C4-2B (cell line): ENCODE results near the gene ADORA2A.

Experiments used
- H3K27ac ChIP-seq: fragments of 450-650 bp; 2 replicates; pipeline ENCODE4 v1.5.1; 2017
- ZFX ChIP-seq: fragments of 450-650 bp; IDR thresholded peaks from 2 replicates; pipeline ENCODE4 v1.6.1; 2017
- TF ChIP-seq, protein P1 (sequence below): fragments of 450-650 bp; conservative IDR thresholded peaks from 2 replicates; pipeline ENCODE4 v1.5.1; 2017; ENCODE audit warnings: mild to moderate bottlenecking

Gene ADORA2A

DNA sequence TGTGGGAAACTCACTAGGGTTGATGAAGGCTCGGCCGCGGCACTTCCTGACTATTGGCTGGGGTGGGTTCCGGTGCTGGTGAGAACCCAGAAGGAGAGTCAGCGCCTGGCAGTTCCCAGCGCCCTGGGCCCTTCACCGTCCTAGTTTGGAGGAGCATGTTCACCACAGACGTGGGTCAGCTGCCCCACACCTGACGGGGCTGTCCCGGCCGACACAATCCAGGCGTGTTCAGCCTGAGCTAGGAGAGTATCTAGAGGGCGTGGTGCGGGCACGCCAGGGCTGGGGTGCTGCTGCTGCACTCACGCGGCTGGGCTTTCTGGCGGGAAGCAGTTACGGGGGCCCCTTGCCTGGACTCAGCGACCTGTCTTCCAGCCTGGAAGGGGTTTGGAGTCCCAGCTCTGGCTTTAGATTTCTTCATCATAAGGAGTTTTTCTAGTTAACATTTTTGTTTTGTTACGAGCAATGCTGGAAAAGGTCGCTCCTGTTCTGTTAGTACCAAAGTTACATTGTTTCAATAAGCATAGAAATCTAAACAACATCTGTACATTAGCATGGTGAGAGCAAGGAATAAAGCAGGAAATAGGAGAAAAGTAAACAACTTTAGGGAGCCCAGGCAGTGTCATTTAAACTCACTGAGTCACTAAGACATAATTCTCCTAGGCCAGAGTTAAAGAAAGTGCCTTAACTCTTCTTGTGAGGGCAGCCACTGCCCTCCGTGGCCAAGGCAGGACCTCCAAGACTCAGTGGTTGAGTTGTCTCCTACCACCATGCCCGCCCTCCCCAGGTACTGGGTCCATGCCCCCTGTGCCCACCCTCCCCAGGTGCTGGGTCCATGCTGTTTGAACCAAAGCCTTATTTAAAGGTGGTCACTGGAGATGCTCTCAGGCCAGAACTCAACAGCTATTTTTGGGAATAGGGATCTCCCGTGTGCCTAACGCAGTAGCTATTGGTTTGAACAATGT lies 12.1 kb upstream of the ADORA2A start:
- TF ChIP-seq ZFX, result no peak
- TF ChIP-seq, protein P1, sequence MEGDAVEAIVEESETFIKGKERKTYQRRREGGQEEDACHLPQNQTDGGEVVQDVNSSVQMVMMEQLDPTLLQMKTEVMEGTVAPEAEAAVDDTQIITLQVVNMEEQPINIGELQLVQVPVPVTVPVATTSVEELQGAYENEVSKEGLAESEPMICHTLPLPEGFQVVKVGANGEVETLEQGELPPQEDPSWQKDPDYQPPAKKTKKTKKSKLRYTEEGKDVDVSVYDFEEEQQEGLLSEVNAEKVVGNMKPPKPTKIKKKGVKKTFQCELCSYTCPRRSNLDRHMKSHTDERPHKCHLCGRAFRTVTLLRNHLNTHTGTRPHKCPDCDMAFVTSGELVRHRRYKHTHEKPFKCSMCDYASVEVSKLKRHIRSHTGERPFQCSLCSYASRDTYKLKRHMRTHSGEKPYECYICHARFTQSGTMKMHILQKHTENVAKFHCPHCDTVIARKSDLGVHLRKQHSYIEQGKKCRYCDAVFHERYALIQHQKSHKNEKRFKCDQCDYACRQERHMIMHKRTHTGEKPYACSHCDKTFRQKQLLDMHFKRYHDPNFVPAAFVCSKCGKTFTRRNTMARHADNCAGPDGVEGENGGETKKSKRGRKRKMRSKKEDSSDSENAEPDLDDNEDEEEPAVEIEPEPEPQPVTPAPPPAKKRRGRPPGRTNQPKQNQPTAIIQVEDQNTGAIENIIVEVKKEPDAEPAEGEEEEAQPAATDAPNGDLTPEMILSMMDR, result no peak
- H3K27ac ChIP-seq, result no peak overlapping the region

DNA sequence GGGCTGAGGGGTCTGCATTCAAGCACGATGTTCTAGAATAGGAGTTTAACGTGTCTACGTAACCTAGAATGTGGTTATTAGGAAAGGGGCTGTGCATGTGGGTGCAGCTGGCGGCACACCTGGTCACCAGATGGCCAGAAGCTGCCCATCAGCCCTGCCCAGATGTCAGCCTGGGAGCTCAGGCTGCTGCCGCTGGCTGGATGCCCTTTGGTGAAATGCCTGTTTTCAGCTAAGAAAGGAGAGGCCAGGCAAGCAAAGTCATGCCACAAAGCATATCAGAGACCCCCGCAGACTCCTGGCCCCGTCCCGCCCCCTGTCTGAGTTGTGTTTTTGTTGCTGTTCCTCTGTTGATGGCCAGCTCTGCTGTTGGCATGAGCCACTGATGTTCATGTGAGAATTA lies 11.3 kb upstream of the ADORA2A start:
- TF ChIP-seq ZFX, result no peak
- TF ChIP-seq, protein P1, result no peak
- no peak overlapping the region for H3K27ac ChIP-seq

DNA sequence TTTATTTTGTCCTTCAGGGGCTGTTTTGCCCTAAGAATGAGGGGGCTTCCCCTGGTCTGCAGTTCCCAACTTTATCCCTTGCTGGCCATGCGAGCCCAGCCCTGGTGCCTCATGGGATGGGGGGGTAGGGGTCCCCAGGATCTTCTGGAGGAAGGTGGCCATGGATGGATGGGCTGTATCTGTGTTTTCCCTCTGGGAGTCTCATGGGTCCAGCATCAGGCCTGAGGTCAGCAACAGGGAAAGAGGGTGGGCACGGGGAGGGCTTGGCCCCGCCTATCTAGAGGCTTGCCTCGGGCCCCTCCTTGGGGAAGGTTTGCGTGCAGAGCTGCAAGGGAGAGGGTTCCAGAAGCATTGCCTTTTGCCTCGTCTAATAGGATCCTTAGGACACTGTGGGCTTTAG lies 10.8 kb upstream of the ADORA2A start:
- TF ChIP-seq, protein P1, result no peak
- no peak for TF ChIP-seq ZFX
- H3K27ac ChIP-seq, result no peak overlapping the region

DNA sequence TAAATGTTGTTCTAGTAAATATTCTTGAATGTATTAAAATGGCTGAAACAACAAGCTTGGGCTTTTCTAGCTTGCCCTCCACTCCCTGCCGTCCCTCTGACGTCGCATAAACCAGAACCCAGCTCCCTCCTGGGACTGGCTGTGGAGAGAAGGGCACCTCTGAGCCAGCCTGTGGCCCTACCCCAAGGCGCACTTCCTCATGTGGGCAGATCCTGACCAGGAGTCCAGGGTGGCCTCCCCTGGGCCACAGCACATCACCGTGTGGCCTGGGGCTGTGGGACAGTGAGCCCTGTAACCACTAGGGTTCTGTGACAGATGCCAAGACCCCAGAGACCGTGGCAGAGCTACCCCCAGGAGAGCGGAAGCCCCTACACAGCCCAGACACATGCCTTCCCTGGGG lies 10.2 kb upstream of the ADORA2A start:
- H3K27ac ChIP-seq, result no peak overlapping the region

DNA sequence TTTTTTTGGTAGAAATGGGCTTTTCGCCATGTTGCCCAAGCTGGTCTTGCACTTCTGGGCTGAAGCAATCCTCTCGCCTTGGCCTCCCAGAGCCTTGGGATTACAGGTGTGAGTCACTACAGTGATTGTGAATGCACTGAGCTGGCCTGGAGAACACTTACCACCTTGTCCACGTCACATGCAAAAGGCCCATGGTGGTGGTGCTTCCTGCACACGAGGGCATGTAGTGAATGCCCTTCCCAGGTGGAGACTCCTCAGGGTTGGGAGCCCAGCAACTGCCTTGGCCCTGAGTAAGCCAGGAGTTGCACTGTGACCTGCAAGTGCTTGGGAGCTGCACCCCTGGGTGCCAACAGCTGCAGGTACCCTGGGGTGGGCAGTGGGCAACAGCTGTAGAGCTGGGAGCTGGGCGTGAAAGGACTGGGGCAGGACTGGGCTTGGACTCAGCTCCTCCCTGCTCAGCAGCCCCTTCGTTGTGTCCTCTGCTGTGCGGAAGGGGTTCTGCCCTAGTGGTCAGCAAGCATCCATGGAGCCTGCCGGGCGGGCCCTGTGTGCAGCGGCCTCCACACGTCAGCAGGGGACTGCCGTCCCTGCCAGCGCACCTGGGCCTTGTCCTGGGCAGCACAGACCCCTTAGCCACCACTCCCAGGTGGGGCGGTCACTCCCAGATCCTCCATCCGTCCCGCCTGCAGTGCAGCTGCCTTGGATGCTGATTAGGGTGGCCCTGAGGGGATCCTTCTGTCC lies 9.3 kb upstream of the ADORA2A start:
- H3K27ac ChIP-seq, result no peak overlapping the region

More for the DNA sequence above, 10.2 kb upstream of the ADORA2A start:
- TF ChIP-seq ZFX, result no peak
- TF ChIP-seq, protein P1, result no peak

DNA sequence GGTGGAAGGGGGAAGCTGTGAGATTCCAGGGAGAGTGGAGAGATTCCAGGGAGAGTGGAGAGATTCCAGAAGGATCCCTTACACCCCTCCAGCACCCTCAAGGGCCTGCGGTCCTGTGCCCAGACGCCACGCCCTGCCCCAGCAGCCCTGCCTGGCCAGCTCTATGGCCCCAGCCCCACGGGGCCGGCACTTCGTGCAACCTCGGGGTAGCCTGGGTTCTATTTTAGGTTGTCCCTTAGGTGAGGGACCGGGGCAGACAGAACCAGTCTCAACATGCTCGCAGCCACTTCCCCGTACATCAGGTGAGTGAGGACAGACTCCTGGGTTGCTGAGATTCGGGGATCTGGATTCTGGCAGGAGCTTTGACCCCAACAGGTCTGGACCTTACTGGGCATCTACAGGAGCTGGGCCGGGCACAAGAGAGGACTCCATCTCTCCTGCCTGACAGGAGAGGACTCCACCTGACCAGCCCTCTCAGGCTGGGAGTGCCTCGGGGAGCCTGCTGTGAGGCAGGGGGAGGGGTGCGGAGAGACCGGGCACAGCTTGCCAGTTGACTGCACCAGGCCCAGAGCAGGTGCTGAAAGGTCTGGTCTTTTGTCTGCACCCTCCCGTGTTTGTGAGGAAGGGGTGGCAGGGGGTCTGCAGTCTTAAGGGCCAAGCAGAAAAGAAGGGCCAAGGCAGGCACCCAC lies 8.5 kb upstream of the ADORA2A start:
- TF ChIP-seq, protein P1, result no peak
- no peak for TF ChIP-seq ZFX
- H3K27ac ChIP-seq, result no peak overlapping the region

More for the DNA sequence above, 9.3 kb upstream of the ADORA2A start:
- TF ChIP-seq, protein P1, result no peak
- TF ChIP-seq ZFX, result no peak
